ENCODE data around the gene NBPF3. TPM values are rescaled to one million over a fixed set of nuclear protein-coding genes. Genes with fewer than 3 reads are reported as not detected.

NBPF3 gene
- total and polyA plus RNA-seq, 2 donors (not counting 3 experiments of a cell fraction or from before 2014, with no cell fraction given), result 3.3 to 6.5 TPM

DNA sequence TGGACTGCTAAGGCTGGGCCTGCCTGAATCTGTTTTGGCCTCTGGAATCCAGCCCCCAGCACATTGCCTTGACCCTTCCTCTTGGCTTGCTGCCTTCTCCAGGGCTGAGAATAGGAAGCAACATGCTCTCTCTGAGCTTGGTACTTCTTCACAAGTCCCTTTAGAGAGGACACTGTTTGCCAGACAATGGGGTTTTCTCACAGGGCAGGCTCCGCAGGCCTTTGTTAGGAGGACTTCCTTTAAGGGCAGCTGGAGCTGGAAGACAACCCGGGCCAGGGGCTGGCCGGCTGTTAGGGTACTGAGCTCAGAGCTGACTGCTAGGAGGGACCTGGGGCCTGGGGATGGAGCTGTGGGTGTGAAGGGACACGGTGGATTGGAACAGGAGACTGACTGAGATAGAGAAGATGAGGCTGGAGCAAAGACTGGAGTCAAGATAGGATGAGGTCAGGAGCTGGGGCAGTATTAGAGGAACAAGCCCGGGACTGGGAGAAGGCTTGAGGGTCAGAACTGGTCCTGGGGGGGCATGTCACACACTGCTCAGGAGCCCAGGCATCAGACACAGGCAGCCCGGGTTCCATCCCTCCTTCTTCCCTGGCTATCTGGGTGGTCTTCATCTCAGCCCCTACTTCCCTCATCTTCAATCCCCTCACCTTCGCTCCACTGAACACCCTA lies 63.9 kb downstream of the NBPF3 start:
- peak; percentile 26 for FAIRE-seq

DNA sequence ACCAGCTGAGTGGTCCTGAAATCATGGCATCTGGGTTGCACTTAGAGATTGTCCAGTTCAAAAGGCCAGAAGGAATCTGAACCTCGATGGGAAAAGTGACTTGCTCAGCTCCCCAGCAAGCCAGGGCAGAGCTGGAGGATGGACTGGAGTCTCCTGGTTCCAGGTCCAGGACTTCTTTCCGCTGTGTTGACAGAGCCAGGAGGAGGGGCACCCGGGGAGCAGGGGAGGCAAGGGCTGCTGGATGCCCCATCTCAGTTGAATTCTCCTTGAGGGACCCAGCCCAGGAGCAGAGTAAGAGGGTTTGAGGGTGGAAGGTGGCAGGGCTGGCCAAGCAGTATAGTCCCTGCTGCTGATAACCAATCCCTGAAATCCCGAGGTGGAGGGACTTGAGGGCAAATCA lies 66.9 kb downstream of the NBPF3 start:
- H3K79me2 ChIP-seq (ENCODE audit: control insufficient read depth, insufficient read depth, low read length), result no peaks in the 10 kb centered on the region
- dilution Hi-C loops (cut with MboI; ENCODE audit: extremely low pct_ligation_motif_present, low sequenced_read_pairs) (no loop called here), intact Hi-C loops (cut with micrococcal nuclease) (no loop called here)
- H3K9ac ChIP-seq (replicated peaks; ENCODE audit: extremely low read depth, insufficient read depth, low read length), result no peak overlapping the region
- no peak overlapping the region for H3K27ac ChIP-seq (ENCODE audit: insufficient read depth, low read depth, low read length)
- no peaks in the 10 kb centered on the region for H3K9me3 ChIP-seq (replicated peaks; ENCODE audit: control insufficient read depth, insufficient read depth, low read length)
- H3K4me2 ChIP-seq (ENCODE audit: insufficient read depth, low read length), result no peak overlapping the region
- CTCF ChIA-PET, result interaction anchor here (1.0 to 3.1 kb wide), 4 partner anchors 9 to 137 kb away, joined by 3 to 11 read pairs (median 6); no protein-coding TSS in a partner anchor
- TF ChIP-seq POLR2A (IDR thresholded peaks at IDR 0.05; ENCODE audit: low read depth, low read length), result no peak
- TF ChIP-seq EZH2 (IDR thresholded peaks at IDR 0.05; ENCODE audit: borderline replicate concordance, low read depth, low read length, severe bottlenecking), result no peak
- TF ChIP-seq JUN (IDR thresholded peaks at IDR 0.05; ENCODE audit: borderline replicate concordance, insufficient read depth, insufficient read length, low read depth), result no peak
- no peak for TF ChIP-seq GATA2 (IDR thresholded peaks at IDR 0.05; ENCODE audit: insufficient read depth, insufficient read length, low read depth, low read length)
- no peak for TF ChIP-seq POLR2AphosphoS5 (IDR thresholded peaks at IDR 0.05; ENCODE audit: insufficient read depth, low read depth, low read length)
- no peak for TF ChIP-seq FOS (IDR thresholded peaks at IDR 0.05; ENCODE audit: borderline replicate concordance, insufficient read depth, low read length)
- TF ChIP-seq, protein P1, sequence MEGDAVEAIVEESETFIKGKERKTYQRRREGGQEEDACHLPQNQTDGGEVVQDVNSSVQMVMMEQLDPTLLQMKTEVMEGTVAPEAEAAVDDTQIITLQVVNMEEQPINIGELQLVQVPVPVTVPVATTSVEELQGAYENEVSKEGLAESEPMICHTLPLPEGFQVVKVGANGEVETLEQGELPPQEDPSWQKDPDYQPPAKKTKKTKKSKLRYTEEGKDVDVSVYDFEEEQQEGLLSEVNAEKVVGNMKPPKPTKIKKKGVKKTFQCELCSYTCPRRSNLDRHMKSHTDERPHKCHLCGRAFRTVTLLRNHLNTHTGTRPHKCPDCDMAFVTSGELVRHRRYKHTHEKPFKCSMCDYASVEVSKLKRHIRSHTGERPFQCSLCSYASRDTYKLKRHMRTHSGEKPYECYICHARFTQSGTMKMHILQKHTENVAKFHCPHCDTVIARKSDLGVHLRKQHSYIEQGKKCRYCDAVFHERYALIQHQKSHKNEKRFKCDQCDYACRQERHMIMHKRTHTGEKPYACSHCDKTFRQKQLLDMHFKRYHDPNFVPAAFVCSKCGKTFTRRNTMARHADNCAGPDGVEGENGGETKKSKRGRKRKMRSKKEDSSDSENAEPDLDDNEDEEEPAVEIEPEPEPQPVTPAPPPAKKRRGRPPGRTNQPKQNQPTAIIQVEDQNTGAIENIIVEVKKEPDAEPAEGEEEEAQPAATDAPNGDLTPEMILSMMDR (IDR thresholded peaks at IDR 0.05; ENCODE audit: extremely low read depth in 1 of 2, insufficient read depth in 1 of 2, low read depth in 1 of 2, low read length in 2 of 2), result no peak
- TF ChIP-seq, protein P2, sequence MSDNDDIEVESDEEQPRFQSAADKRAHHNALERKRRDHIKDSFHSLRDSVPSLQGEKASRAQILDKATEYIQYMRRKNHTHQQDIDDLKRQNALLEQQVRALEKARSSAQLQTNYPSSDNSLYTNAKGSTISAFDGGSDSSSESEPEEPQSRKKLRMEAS (IDR thresholded peaks at IDR 0.05; ENCODE audit: insufficient read depth, insufficient read length), result no peak
- TF ChIP-seq MYC (IDR thresholded peaks at IDR 0.05; ENCODE audit: low read depth, low read length), result no peak
- H3K4me1 ChIP-seq (ENCODE audit: control insufficient read depth, extremely low read depth, insufficient read depth, low read length), result peaks cover 3% of the 10 kb centered on the region
- DNase-seq (ENCODE audit: low read depth, low spot score), result no peak
- no peak for FAIRE-seq
- H3K9me1 ChIP-seq (replicated peaks; ENCODE audit: control insufficient read depth, extremely low read depth, insufficient read depth, low read length), result no peaks in the 10 kb centered on the region
- POLR2A ChIA-PET, result interaction anchor here (0.5 to 0.6 kb wide), 2 partner anchors 141 to 171 kb away, joined by 3 read pairs; no protein-coding TSS in a partner anchor
- H3K36me3 ChIP-seq (ENCODE audit: control insufficient read depth in 2 of 2, extremely low read depth in 1 of 2, insufficient read depth in 2 of 2, low read length in 2 of 2), result no peaks in the 10 kb centered on the region
- H2AFZ ChIP-seq (ENCODE audit: low read depth, low read length), result no peak overlapping the region
- no peak overlapping the region for H3K4me3 ChIP-seq (replicated peaks in 1 of 3; ENCODE audit: insufficient read depth in 1 of 3, low read depth in 1 of 3, low read length in 3 of 3)
- H4K20me1 ChIP-seq (replicated peaks; ENCODE audit: control insufficient read depth, extremely low read depth, insufficient read depth, low read length), result no peaks in the 10 kb centered on the region
- H3K27me3 ChIP-seq (ENCODE audit: control insufficient read depth in 2 of 2, insufficient read depth in 2 of 2, low read length in 2 of 2), result peaks cover 44% of the 10 kb centered on the region in 2 experiments
- BruUV-seq (replicated peaks), result no TSS peak

More for the DNA sequence above, 63.9 kb downstream of the NBPF3 start:
- ChIA-PET POLR2A (no interaction called here), CTCF (no interaction called here)
- Histone ChIP-seq H3K79me2 (ENCODE audit: control insufficient read depth, insufficient read depth, low read length) (no peaks in the 10 kb centered on the region), H3K9ac (replicated peaks; ENCODE audit: extremely low read depth, insufficient read depth, low read length) (no peak overlapping the region), H3K36me3 (ENCODE audit: control insufficient read depth in 2 of 2, extremely low read depth in 1 of 2, insufficient read depth in 2 of 2, low read length in 2 of 2) (no peaks in the 10 kb centered on the region), H3K27ac (ENCODE audit: insufficient read depth, low read depth, low read length) (no peak overlapping the region), H3K4me1 (ENCODE audit: control insufficient read depth, extremely low read depth, insufficient read depth, low read length) (peaks cover 2% of the 10 kb centered on the region), H3K9me1 (replicated peaks; ENCODE audit: control insufficient read depth, extremely low read depth, insufficient read depth, low read length) (no peaks in the 10 kb centered on the region), H4K20me1 (replicated peaks; ENCODE audit: control insufficient read depth, extremely low read depth, insufficient read depth, low read length) (no peaks in the 10 kb centered on the region), H3K4me3 (replicated peaks in 1 of 3; ENCODE audit: insufficient read depth in 1 of 3, low read depth in 1 of 3, low read length in 3 of 3) (no peak overlapping the region), H2AFZ (ENCODE audit: low read depth, low read length) (no peak overlapping the region), H3K4me2 (ENCODE audit: insufficient read depth, low read length) (no peak overlapping the region), H3K9me3 (replicated peaks; ENCODE audit: control insufficient read depth, insufficient read depth, low read length) (no peaks in the 10 kb centered on the region), H3K27me3 (ENCODE audit: control insufficient read depth in 2 of 2, insufficient read depth in 2 of 2, low read length in 2 of 2) (peaks cover 16 to 22% of the 10 kb centered on the region in 2 experiments)
- intact Hi-C loops (cut with micrococcal nuclease), result no loop called here
- TF ChIP-seq, protein P2 (IDR thresholded peaks at IDR 0.05; ENCODE audit: insufficient read depth, insufficient read length), result no peak
- TF ChIP-seq EZH2 (IDR thresholded peaks at IDR 0.05; ENCODE audit: borderline replicate concordance, low read depth, low read length, severe bottlenecking), result no peak
- TF ChIP-seq GATA2 (IDR thresholded peaks at IDR 0.05; ENCODE audit: insufficient read depth, insufficient read length, low read depth, low read length), result no peak
- TF ChIP-seq FOS (IDR thresholded peaks at IDR 0.05; ENCODE audit: borderline replicate concordance, insufficient read depth, low read length), result no peak
- DNase-seq (ENCODE audit: low read depth, low spot score), result no peak
- dilution Hi-C loops (cut with MboI; ENCODE audit: extremely low pct_ligation_motif_present, low sequenced_read_pairs), result no loop called here
- BruUV-seq (replicated peaks), result no TSS peak
